ENCODE results near the gene P3H3. TPM values are rescaled to one million over a fixed set of nuclear protein-coding genes. Genes with fewer than 3 reads are reported as not detected.

The P3H3 gene
- 24.1 and 24.8 TPM in 2 replicates for total RNA-seq (2014; rRNA removed; shearing (Covaris generic))

- peak; percentile 79 for DNase-seq (ENCODE audit: low read depth)
Observed at GRCh38 chr12:6827982-6828780, at the start of gene P3H3. Gene P3H3, plus strand, starts transcription at chr12:6828407. Its CDS starts 34 bp downstream, at chr12:6828441.

DNA sequence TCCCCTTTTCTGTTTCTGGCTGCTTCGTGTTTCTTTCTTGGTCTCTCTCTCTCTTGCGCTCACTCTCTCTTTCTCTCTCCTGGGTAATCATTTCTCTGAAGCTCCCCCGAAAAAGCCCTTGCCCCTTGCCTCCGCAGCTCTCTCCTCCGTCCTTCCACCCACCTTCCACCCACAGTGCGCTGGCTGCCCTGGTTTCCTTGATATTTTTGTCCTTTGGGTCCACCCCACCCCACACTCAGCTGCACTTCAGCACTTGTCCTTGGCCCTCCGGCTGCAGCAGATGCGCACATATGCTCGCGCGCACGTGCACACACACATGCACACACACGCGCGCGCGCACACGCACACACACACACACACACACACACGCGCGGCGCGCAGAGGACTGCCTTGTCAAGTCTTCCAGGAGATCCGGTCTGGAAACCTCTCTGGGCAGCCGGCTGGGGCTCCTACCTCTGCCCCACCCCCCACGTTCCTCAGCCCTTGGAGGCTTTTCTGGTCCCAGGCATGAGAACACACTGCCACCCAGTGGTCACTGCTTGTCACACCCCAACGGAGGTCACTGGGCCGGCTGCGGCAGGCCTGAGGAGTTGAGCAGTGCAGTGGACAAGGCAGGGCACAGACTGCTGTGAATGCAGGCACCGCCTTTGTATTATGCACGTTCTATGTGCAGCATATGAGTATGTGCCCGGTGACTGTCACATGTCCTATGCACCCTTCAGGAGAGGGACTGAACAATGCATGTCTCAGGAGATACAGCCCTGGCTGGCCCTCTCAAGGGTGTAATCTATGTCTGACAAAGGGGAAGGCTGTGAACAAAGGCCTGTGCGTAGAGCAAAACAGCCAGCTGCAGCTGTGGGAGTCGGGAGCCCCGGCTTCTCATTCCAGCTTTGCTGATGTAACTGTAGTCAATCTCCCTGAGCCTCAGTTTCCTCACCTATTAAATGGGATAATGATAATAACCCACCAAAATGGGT is 49.3 kb upstream of the P3H3 start:
- peak; percentile 94 for DNase-seq (ENCODE audit: low read depth)

GRCh38 chr12:6779708-6780432 is 48.3 kb upstream of the P3H3 start:
- no peak for DNase-seq (ENCODE audit: low read depth)

DNA sequence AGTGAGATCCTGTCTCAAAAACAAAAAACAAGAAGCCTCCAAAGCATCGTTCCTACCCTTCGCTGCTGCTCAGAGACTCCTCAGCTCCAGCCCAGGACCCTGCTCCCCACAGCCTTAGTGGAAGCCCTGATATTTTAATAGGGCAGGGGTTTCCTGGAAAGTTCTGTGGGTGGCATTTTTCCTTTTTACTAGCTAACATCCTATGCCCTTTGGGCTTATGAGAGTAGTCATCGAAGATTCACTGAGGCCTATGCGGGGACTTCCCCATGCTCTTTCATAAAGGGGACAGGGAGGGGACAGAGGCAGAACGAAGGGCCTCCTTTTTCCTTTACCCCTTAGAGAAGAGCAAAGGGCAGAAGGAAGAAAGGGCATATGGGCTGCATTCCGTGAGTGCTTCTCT is 47.6 kb upstream of the P3H3 start:
- no peak for DNase-seq (ENCODE audit: low read depth)

GRCh38 chr12:6782119-6782518 is 46.1 kb upstream of the P3H3 start:
- no peak for DNase-seq (ENCODE audit: low read depth)

DNA sequence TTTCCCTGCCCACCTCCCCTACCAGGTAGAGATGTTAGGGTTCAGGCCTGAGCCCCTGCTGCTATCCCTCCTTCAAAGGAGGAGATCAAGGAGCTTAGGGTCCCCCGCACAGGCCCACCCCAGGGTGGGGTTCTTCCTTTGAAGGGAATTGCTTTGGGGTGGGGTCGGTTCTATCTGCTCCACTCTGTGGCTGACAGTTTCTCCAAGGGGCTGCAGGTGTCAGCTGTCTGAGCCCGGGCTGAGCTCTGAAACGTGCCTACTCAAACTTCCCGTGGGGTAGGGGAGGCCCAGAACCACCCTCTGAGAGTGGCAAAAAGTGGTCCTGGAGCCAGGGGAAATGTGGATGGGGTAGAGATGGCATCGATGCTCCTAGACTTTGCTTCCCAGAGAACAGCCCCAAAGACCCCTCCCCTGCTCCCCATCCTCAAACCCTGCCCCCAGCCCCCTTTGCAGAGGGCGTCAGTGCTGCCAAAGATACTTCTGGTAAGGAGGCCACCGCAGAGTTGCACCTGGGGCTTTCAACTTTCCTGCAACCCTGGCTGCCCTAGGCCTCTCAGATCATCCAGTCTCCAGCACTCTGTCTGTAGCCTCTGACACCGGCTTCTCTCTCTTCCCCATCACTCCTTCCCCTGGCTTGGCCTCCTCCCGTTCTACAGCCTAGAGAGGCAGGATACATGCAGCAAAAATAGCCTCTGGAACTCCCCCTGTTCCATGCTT is 45.2 kb upstream of the P3H3 start:
- no peak for DNase-seq (ENCODE audit: low read depth)

DNA sequence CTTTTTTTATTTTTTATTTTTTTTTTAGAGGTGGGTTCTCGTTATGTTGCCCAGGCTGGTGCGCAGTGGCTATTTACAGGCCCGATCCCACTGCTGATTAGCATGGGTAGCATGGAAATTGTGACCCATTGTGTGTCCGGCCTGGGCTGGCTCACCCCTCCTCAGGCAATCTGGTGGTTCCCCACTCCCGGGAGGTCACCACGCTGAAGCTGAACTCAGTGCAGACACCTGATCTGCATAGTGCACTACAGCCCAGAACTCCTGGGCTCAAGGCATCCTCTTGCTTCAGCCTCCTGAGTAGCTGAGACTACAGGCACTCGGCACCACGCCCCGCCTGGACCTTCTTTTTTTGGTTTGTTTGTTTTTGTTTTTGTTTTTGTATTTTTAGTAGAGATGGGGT is 44.4 kb upstream of the P3H3 start:
- DNase-seq (ENCODE audit: low read depth): no peak

DNA sequence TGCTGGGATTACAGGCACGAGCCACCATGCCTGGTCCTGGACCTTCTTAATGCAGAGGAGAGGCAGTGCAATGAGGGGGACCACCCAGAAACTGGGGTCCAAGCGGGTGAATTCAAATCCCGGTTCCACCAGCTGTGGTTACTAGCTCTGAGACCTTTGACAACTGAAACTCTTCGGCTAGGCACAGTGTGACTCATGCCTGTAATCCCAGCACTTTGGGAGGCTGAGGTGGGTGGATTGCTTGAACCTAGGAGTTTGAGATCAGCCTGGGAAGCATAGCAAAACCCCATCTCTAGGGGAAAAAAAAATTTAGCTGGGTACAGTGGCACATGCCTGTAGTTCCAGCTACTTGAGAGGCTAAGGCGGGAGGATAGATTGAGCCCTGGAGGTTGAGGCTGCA is 43.9 kb upstream of the P3H3 start:
- no peak for DNase-seq (ENCODE audit: low read depth)

- no peak for DNase-seq (ENCODE audit: low read depth)
Observed at GRCh38 chr12:6784761-6785160, 43.4 kb upstream of the P3H3 start.

DNA sequence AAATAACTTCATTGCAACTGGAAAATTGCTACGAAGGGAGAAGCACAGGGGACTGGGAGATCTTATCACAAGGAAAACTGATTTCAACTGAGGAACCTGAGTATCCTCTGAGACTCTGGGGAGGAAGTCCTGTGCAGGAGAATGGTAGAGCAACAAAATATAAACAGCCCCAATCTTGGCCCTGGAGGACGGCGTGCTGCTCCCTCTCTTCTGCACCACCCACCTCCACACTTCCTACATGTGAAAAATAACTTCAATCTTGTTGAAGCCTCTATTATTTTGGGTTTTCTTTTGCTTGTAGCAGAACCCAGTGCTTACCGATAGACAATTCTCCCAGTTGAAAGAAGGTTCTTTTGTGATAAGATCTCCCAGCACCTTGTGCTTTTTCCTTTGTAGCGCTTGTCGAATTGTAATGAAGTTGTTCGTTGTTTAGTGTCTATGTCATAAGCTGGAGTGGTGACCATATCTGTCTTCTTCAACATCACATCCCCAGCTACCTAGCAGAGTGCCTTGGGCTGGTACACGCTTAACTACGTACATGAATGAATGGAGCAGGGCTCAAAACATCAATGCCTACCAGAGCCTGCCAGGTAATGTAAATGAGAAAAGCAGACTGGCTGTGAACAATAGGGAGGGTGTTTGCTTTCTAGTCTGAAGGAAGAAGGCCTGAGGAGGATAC is 41.7 kb upstream of the P3H3 start:
- DNase-seq (ENCODE audit: low read depth): no peak

- no peak for DNase-seq (ENCODE audit: low read depth)
Observed at GRCh38 chr12:6787309-6787708, 40.9 kb upstream of the P3H3 start.

DNA sequence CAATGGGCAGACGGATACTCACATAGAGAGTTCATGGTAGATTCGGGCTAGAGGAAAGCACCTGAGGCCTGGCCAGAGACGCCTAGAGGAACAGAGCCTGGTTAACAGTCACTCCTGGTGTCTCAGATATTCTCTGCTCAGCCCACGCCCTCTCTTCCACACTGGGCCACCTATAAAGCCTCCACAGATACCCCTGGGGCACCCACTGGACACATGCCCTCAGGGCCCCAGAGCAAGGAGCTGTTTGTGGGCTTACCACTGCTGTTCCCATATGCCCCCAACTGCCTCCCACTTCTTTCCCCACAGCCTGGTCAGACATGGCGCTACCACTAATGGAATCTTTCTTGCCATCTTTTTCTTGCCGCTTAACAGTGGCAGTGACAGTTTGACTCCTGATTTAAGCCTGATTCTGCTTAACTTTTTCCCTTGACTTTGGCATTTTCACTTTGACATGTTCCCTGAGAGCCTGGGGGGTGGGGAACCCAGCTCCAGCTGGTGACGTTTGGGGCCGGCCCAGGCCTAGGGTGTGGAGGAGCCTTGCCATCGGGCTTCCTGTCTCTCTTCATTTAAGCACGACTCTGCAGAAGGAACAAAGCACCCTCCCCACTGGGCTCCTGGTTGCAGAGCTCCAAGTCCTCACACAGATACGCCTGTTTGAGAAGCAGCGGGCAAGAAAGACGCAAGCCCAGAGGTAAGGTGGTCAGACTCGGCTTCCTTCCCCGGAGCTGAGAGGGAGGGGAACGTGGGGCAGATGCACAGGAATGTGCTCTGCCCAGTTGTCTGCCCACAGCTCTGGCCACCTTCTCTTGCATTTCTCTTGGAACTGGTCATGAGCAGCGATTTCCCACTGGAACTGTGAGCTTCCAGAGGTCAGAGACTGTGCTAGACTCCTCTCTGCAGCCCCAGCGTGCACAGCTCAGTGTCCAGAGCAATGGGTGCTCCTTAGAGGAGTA is 39.0 kb upstream of the P3H3 start, which contains the start of gene CD4:
TSS of gene CD4 (plus strand) at position 557 of the 953 bp plus-strand sequence. CDS start 10,611 bp downstream, outside the sequence.
- no peak for DNase-seq (ENCODE audit: low read depth)

DNA sequence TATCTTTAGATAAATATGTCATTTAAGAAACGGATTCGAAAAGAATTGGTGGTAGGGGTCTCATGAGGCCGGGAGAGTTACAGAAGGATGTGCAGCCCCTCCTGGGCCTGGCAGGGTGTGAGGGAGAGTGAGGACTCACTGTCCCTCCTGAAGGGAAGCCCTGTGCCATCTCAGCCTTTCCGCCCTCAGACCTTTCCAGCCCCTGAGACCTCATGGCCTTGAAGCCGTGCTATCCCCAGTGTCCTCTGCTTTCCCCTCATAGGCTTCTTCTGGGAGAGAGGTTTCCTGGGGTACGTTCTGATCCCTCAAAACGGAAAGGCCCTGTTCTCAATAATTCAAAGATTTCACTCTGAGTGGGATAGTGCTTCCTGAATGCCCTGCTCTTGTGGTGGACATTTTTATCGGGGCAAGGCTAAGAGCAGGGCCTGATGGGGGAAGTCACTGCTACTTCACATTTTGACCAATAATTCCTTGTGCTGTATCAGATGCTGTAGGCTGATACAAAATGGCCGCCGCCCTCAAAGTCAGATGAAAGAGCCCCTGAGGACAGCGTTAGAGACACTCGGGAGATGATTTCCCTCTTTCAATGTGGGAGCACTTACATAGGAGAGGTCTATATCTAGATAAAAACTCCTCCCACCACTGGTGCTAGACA is 37.6 kb upstream of the P3H3 start:
- DNase-seq (ENCODE audit: low read depth): no peak

DNA sequence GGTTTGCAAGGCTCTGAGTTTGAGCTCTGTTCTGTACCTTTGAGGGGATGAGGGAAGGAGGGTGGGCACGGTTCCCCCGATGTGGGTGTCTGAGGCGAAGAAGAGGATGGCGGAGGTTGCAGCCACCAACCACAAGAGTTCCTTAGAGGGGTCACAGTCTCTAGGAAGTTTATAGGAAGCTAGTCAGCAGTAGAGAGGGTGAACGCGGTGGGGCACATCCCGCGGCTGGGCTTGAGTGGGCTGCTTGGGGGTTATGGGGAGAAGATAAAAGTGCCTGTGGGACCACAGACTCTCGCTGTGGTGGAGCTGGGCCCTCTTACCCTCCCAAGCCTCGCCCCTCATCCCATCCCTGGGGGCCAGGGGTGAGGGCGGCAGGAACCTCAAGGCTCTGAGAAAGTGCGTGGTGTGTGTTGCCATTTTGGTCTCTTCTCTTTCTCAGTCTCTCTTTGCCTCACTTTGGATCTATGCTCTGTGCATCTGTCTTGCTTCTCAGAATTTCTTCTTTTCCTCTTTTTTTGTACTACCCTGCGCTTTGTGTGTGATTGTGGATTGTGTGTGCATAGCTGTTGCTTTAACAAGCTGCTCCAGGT is 36.2 kb upstream of the P3H3 start:
- no peak for DNase-seq (ENCODE audit: low read depth)

- no peak for DNase-seq (ENCODE audit: low read depth)
Observed at GRCh38 chr12:6792522-6793201, 35.5 kb upstream of the P3H3 start.

- no peak for DNase-seq (ENCODE audit: low read depth)
Observed at GRCh38 chr12:6795088-6795487, 33.1 kb upstream of the P3H3 start.

- no peak for DNase-seq (ENCODE audit: low read depth)
Observed at GRCh38 chr12:6796576-6796975, 31.6 kb upstream of the P3H3 start.

DNA sequence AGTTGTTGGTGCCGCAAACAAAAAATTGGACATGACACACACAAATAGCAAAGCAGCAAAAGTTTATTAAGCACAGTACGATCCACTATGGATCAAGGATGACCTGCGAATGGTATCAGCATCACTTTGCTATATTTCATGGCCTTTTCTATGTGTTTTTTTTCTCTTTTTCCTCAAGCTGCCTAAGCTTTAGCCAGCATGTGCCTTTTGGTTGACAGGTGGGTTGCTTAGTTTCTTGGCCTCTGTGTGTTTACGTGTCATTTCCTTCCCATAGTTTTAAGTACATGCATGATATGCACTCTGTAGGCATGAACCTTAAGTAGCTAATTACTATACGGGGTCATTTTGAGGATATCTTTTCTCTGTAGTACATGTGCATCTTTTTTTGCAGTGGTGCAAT is 29.1 kb upstream of the P3H3 start:
- DNase-seq (ENCODE audit: low read depth): no peak

Data from Daoy (cell line).